H1 (cell line): ENCODE data around the gene IFNG. TPM values are rescaled to one million over a fixed set of nuclear protein-coding genes. Genes with fewer than 3 reads are reported as not detected.

Experiments
- CTCF ChIA-PET: fragments of 300-600 bp; sonication (Branson Sonifier 250); formaldehyde crosslinking; loops from one replicate; lab custom pipeline; 2021; ENCODE audit not compliant: partially characterized antibody; lab: Charles Lee
- POLR2A ChIA-PET: fragments of 300-600 bp; sonication (Branson Sonifier 250); formaldehyde crosslinking; loops from one replicate; lab custom pipeline; 2021; ENCODE audit warnings: inconsistent platforms; ENCODE audit not compliant: partially characterized antibody; lab: Charles Lee
- DNase-seq, 2 experiments: peaks; one replicate each; pipeline versions ENCODE4 v3.0.0 to v3.0.0-alpha.2; 2010 to 2022; ENCODE audit warnings: low spot score in 2 of 2, low read depth in 1 of 2, mixed read lengths in 1 of 2
- FAIRE-seq: peaks from 2 replicates; lab custom pipeline; 2011; peaks lifted over from hg19 to GRCh38; lab: Jason Lieb, UNC
- H2AFZ ChIP-seq: 2 replicates; pipeline ENCODE4 v1.8.1; 2012; ENCODE audit warnings: low read length, inconsistent platforms
- H2AK5ac ChIP-seq: 2 replicates; pipeline ENCODE4 v1.6.1; 2013; ENCODE audit warnings: low read depth, low read length
- H2BK120ac ChIP-seq: replicated peaks from 2 replicates; pipeline ENCODE3; 2013; ENCODE audit warnings: low read depth, low read length, inconsistent platforms
- H2BK12ac ChIP-seq: 2 replicates; pipeline ENCODE4 v1.6.1; 2013; ENCODE audit warnings: low read depth, low read length
- H2BK15ac ChIP-seq: 2 replicates; pipeline ENCODE4 v1.6.1; 2013; ENCODE audit warnings: low read length
- H2BK20ac ChIP-seq: 2 replicates; pipeline ENCODE4 v1.6.1; 2013; ENCODE audit warnings: low read length
- H2BK5ac ChIP-seq: 2 replicates; pipeline ENCODE4 v1.6.1; 2013; ENCODE audit warnings: low read depth, low read length
- H3K14ac ChIP-seq: 2 replicates; pipeline ENCODE4 v1.6.1; 2013; ENCODE audit warnings: inconsistent platforms; ENCODE audit not compliant: insufficient read length
- H3K18ac ChIP-seq: 2 replicates; pipeline ENCODE4 v1.6.1; 2013; ENCODE audit warnings: low read length; ENCODE audit errors: extremely low read depth
- H3K23ac ChIP-seq: 2 replicates; pipeline ENCODE4 v1.6.1; 2013; ENCODE audit warnings: inconsistent platforms; ENCODE audit not compliant: insufficient read length
- H3K23me2 ChIP-seq: 2 replicates; pipeline ENCODE4 v1.6.1; 2013; ENCODE audit warnings: low read depth, low read length
- H3K27ac ChIP-seq: 2 replicates; pipeline ENCODE4 v1.6.1; 2011; ENCODE audit warnings: low read depth, low read length, inconsistent platforms
- H3K27me3 ChIP-seq, 4 experiments: replicated peaks in 1 of 4; 1 replicate in 1 of 4; 2 replicates in 3 of 4; pipeline versions ENCODE4 v1.6.1 to v1.8.1; 2011 to 2013; ENCODE audit warnings: low read length in 3 of 4, mild to moderate bottlenecking in 3 of 4, inconsistent platforms in 2 of 4, mixed read lengths in 2 of 4, moderate library complexity in 1 of 4; ENCODE audit not compliant: control insufficient read depth in 3 of 4, insufficient read depth in 3 of 4; ENCODE audit errors: extremely low read depth in 1 of 4
- H3K36me3 ChIP-seq, 4 experiments: 2 replicates each; pipeline versions ENCODE4 v1.6.1 to v1.8.1; 2011 to 2013; ENCODE audit warnings: mild to moderate bottlenecking in 4 of 4, low read length in 3 of 4, moderate library complexity in 2 of 4, control low read depth in 1 of 4, inconsistent platforms in 1 of 4; ENCODE audit not compliant: insufficient read depth in 4 of 4, control insufficient read depth in 2 of 4
- H3K4ac ChIP-seq: replicated peaks from 2 replicates; pipeline ENCODE3; 2013; ENCODE audit warnings: low read length, low read depth, mixed read lengths, inconsistent platforms; ENCODE audit not compliant: insufficient read length
- H3K4me1 ChIP-seq, 4 experiments: replicated peaks in 1 of 4; 1 replicate in 1 of 4; 2 replicates in 3 of 4; pipeline versions ENCODE4 v1.6.1 to v1.8.1; 2011 to 2013; ENCODE audit warnings: low read length in 3 of 4, inconsistent platforms in 2 of 4, mixed read lengths in 1 of 4; ENCODE audit not compliant: insufficient read depth in 4 of 4, control insufficient read depth in 3 of 4
- H3K4me2 ChIP-seq, 2 experiments: 2 replicates each; pipeline versions ENCODE4 v1.6.1 to v1.8.1; 2011 to 2013; ENCODE audit warnings: low read depth in 2 of 2, low read length in 2 of 2, control low read depth in 1 of 2, inconsistent platforms in 1 of 2, mild to moderate bottlenecking in 1 of 2; ENCODE audit not compliant: insufficient read depth in 1 of 2
- H3K4me3 ChIP-seq, 4 experiments: fragments of 200-600, 300-600 bp in 1 of 4; sonication (generic), shearing (Covaris generic), sonication (Bioruptor Twin) in 1 of 4; 2 replicates each; pipeline versions ENCODE4 v1.5.1 to v1.8.1; 2011 to 2016; ENCODE audit warnings: low read length in 4 of 4, low read depth in 3 of 4, control low read depth in 2 of 4, inconsistent platforms in 2 of 4, mild to moderate bottlenecking in 2 of 4, mixed read lengths in 1 of 4, moderate library complexity in 1 of 4; ENCODE audit not compliant: insufficient read depth in 2 of 4; ENCODE audit errors: extremely low read depth in 1 of 4
- H3K56ac ChIP-seq: replicated peaks from 2 replicates; pipeline ENCODE3; 2013; ENCODE audit warnings: low read depth, mild to moderate bottlenecking, mixed read lengths, low read length, inconsistent platforms; ENCODE audit not compliant: insufficient read length
- H3K79me1 ChIP-seq: 2 replicates; pipeline ENCODE4 v1.6.1; 2013; ENCODE audit warnings: low read depth, low read length, control low read depth
- H3K79me2 ChIP-seq, 2 experiments: 2 replicates each; pipeline versions ENCODE4 v1.6.1 to v1.8.1; 2012 to 2013; ENCODE audit warnings: low read length in 2 of 2, mild to moderate bottlenecking in 2 of 2, inconsistent platforms in 1 of 2; ENCODE audit not compliant: insufficient read depth in 2 of 2, control insufficient read depth in 1 of 2
- H3K9ac ChIP-seq, 4 experiments: replicated peaks in 1 of 4; 1 replicate in 1 of 4; 2 replicates in 3 of 4; pipeline versions ENCODE4 v1.6.1 to v1.8.1; 2011 to 2013; ENCODE audit warnings: low read depth in 3 of 4, low read length in 3 of 4, control low read depth in 2 of 4, mild to moderate bottlenecking in 2 of 4, moderate library complexity in 2 of 4, inconsistent platforms in 1 of 4; ENCODE audit errors: extremely low read depth in 1 of 4
- H3K9me3 ChIP-seq, 2 experiments: 2 replicates each; pipeline versions ENCODE4 v1.6.1 to v1.8.1; 2012 to 2013; ENCODE audit warnings: mild to moderate bottlenecking in 2 of 2, moderate library complexity in 2 of 2, control low read depth in 1 of 2, inconsistent platforms in 1 of 2, low read depth in 1 of 2, low read length in 1 of 2, mixed read lengths in 1 of 2; ENCODE audit not compliant: insufficient read depth in 2 of 2
- H4K20me1 ChIP-seq, 2 experiments: replicated peaks in 1 of 2; 2 replicates each; pipeline versions ENCODE3 to v1.8.1; 2011 to 2013; ENCODE audit warnings: inconsistent platforms in 2 of 2, low read length in 2 of 2, mild to moderate bottlenecking in 1 of 2; ENCODE audit not compliant: insufficient read depth in 2 of 2, control insufficient read depth in 1 of 2
- H4K5ac ChIP-seq: 2 replicates; pipeline ENCODE4 v1.6.1; 2013; ENCODE audit warnings: low read length, low read depth, mixed read lengths, inconsistent platforms; ENCODE audit not compliant: insufficient read length
- H4K8ac ChIP-seq: 2 replicates; pipeline ENCODE4 v1.8.0; 2013; ENCODE audit warnings: mild to moderate bottlenecking, moderate library complexity, low read length, inconsistent platforms; ENCODE audit not compliant: insufficient read depth; ENCODE audit errors: extremely low read depth
- H4K91ac ChIP-seq: replicated peaks from 2 replicates; pipeline ENCODE3; 2013; ENCODE audit warnings: low read length, mixed read lengths, inconsistent platforms; ENCODE audit not compliant: insufficient read length
- BACH1 ChIP-seq: IDR thresholded peaks from 2 replicates; pipeline ENCODE4 v1.6.1; 2012; ENCODE audit warnings: low read length, improper control_type of control experiment
- EZH2 ChIP-seq: fragments of 200-600 bp; sonication (generic); IDR thresholded peaks from 2 replicates; pipeline ENCODE4 v1.7.1; 2012; ENCODE audit warnings: low read depth, mild to moderate bottlenecking, moderate library complexity, low read length, inconsistent platforms; ENCODE audit not compliant: severe bottlenecking
- KDM5A ChIP-seq: fragments of 200-600 bp; IDR thresholded peaks from 2 replicates; pipeline ENCODE4 v1.7.1; 2012; ENCODE audit warnings: mild to moderate bottlenecking, low read length, inconsistent platforms, mixed read lengths
- NANOG ChIP-seq: IDR thresholded peaks from 2 replicates; pipeline ENCODE4 v1.6.1; 2011; ENCODE audit warnings: low read length, low read depth, mild to moderate bottlenecking, inconsistent platforms; ENCODE audit not compliant: insufficient read depth, poor library complexity, severe bottlenecking
- POLR2AphosphoS5 ChIP-seq: IDR thresholded peaks from 2 replicates; pipeline ENCODE4 v1.6.1; 2011; ENCODE audit warnings: low read depth, low read length
- RAD21 ChIP-seq, 2 experiments: IDR thresholded peaks in 1 of 2; conservative IDR thresholded peaks in 1 of 2; 2 replicates each; pipeline ENCODE4 v1.6.1; 2011; ENCODE audit warnings: low read depth in 2 of 2, low read length in 2 of 2, improper control_type of control experiment in 1 of 2, inconsistent platforms in 1 of 2, mild to moderate bottlenecking in 1 of 2, moderate library complexity in 1 of 2
- SIN3A ChIP-seq, 2 experiments: IDR thresholded peaks in 1 of 2; conservative IDR thresholded peaks in 1 of 2; 2 replicates each; pipeline ENCODE4 v1.6.1; 2011 to 2012; ENCODE audit warnings: low read length in 2 of 2, improper control_type of control experiment in 1 of 2, low read depth in 1 of 2, mild to moderate bottlenecking in 1 of 2
- SIRT6 ChIP-seq: IDR thresholded peaks from one replicate; pipeline ENCODE4 v1.7.1; 2012; ENCODE audit warnings: low read length, inconsistent platforms
- WGBS, 2 experiments: shearing (Covaris generic) in 1 of 2; methylation state at CpG; one replicate each; pipeline versions ENCODE4 v1.1.6 to v1.1.7; 2013 to 2015; ENCODE audit warnings: low lambda C conversion rate in 2 of 2, mixed read lengths in 2 of 2, inconsistent platforms in 1 of 2, low coverage in 1 of 2, missing lambda C conversion rate in 1 of 2; ENCODE audit not compliant: insufficient replicate concordance in 2 of 2, insufficient coverage in 1 of 2, insufficient read length in 1 of 2; ENCODE audit errors: extremely low coverage in 1 of 2, missing lambda C conversion rate in 1 of 2; 5-methylcytosine and 5-hydroxymethylcytosine counted together
- polyA plus RNA-seq, 7 experiments: library from polyadenylated mRNA; depleted of rRNA in 3 of 7; stranded (reverse) in 5 of 7; unstranded in 2 of 7; fragments of >200 nt in 5 of 7; fragments of 200-250 nt in 2 of 7; gene quantifications; 1 replicate in 5 of 7; 2 replicates in 1 of 7; 4 replicates in 1 of 7; pipeline versions ENCODE4 v1.2.1 to v1.2.3, GENCODE V29; 2011 to 2013; ENCODE audit warnings: missing spikeins in 2 of 7, mixed read lengths in 2 of 7
- total RNA-seq: library from RNA; stranded (reverse); fragmentation: NEBNext Ultra II Directional; extraction: Animal tissue kit (Norgen Biotek cat#: 25700); gene quantifications from 2 replicates; pipeline ENCODE4 v1.2.1, GENCODE V29; 2021

The IFNG gene
- total and polyA plus RNA-seq, 2 of the 8 experiments (the other 6 are each of a cell fraction or from before 2014, with no cell fraction given): not detected

GRCh38 chr12:68198507-68199086 is 39.1 kb upstream of the IFNG start:
- Histone ChIP-seq H3K23me2 (no peaks in the 10 kb centered on the region), H3K9ac (no peak overlapping the region), H3K56ac (no peak overlapping the region), H2AFZ (no peak overlapping the region), H3K27me3 (no peaks in the 10 kb centered on the region), H3K79me1 (no peaks in the 10 kb centered on the region), H2AK5ac (no peak overlapping the region), H3K23ac (no peak overlapping the region), H3K9me3 (no peaks in the 10 kb centered on the region), H3K4me1 (peaks cover 0 to 6% (median 3%) of the 10 kb centered on the region in 4 experiments; a peak in 4 of 7 replicates), H2BK12ac (no peak overlapping the region), H2BK5ac (no peak overlapping the region), H3K4me2 (0 out of 4 replicates have a peak overlapping the region, but pooled peaks of 1 of the 2 experiments have one; percentile 12), H3K4ac (no peak overlapping the region), H4K91ac (no peak overlapping the region), H3K18ac (no peak overlapping the region), H4K5ac (no peak overlapping the region), H2BK15ac (no peak overlapping the region), H4K20me1 (no peaks in the 10 kb centered on the region), H3K27ac (no peak overlapping the region), H2BK20ac (no peak overlapping the region), H3K36me3 (no peaks in the 10 kb centered on the region), H3K79me2 (no peaks in the 10 kb centered on the region), H4K8ac (0 out of 2 replicates have a peak overlapping the region, but pooled peaks have one; percentile 60), H3K14ac (no peak overlapping the region), H3K4me3 (no peak overlapping the region), H2BK120ac (no peak overlapping the region)
- FAIRE-seq: no peak
- POLR2A ChIA-PET: no interaction called here
- no peak for DNase-seq
- WGBS, 2 experiments: 88% methylated on average over 11 of the region's 12 CpGs; no CpG with 5 or more reads in 1 of the 2 experiments
- CTCF ChIA-PET: interaction anchor here (1.2 kb wide), 2 partner anchors 14 to 131 kb away, joined by 3 read pairs; no protein-coding TSS in a partner anchor
- TF ChIP-seq BACH1: no peak
- TF ChIP-seq SIN3A (conservative IDR thresholded peaks at IDR 0.05 in 1 of 2, IDR thresholded peaks at IDR 0.05 in 1 of 2; ENCODE audit: low read depth in 1 of 2, low read length in 2 of 2): no peak
- TF ChIP-seq EZH2: no peak
- TF ChIP-seq POLR2AphosphoS5: no peak
- no peak for TF ChIP-seq SIRT6
- TF ChIP-seq RAD21 (IDR thresholded peaks at IDR 0.05 in 1 of 2, conservative IDR thresholded peaks at IDR 0.05 in 1 of 2; ENCODE audit: low read depth in 2 of 2, low read length in 2 of 2): no peak
- TF ChIP-seq KDM5A: no peak
- no peak for TF ChIP-seq NANOG
